NCI-H510A (cell line): ENCODE results near the gene PADI2.
A peak's percentile ranks its signal among the peaks of the same experiment; 100 is the strongest.

Source experiments
- DNase-seq: peaks from one replicate; lab custom pipeline; 2025; lab: John Stamatoyannopoulos, UW

PADI2 gene

DNA sequence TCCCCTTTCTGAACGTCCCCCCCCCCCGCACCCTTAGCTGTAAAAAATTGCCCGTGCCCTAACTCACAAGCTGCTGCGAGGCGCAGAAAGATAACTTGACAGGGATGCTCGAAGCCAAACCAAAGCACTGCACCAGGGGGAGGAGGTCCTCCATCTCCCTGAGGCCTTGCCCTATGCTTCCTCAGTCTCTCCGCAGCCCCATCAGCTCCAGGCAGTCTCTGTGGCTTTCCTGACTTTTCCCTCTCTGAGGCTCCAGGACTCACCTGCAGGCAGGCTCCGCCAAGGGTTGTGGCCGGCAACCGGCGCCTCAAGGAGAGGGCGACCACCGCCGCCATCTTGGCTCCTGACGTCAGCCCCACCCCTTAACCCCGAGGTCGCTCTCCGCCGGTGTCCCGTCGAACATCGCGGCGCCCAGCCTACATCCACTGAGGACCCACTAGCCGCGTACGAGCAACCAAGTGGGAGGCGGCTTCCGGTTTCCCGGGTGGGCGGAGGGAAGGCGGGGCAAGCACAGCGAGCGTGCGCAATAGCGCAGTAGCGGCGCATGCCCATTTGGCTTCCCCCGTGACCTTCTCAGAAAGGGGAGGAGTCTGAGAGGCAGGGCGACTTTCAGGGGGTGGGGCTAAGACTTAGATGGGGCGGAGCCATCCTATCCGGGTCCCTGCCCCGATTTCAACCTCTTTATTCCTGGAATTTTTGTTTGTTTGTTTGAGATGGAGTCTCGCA, 65.4 kb downstream of the PADI2 start, which contains the start of gene SDHB:
TSS of gene SDHB (minus strand) at position 348 of the 726 bp plus-strand sequence. CDS start at position 335, 13 bp downstream.
- DNase-seq, result peak; percentile 94

GRCh38 chr1:17053086-17053684, 66.1 kb downstream of the PADI2 start:
- DNase-seq, result no peak

- DNase-seq, result no peak
Observed at GRCh38 chr1:17052641-17053040, 66.6 kb downstream of the PADI2 start.

- no peak for DNase-seq
Observed at GRCh38 chr1:17052038-17052437, 67.2 kb downstream of the PADI2 start.

DNA sequence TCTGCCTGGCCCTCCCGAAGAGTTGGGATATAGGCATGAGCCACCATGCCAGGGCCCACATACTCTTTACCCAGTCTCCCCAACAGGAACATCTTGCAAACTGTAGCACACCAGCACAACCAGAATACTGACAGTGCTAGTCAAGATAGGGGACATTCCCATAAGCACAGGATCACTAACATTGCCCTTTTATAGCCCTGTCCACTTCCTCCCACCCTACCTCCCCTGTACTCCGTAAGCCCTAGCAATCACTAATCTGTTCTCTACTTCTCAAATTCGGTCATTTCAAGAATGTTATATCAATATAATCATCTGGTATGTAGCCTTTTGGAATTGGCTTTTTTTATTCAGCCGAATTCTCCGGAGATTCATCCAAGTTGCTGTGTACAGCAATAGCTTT, 71.3 kb downstream of the PADI2 start:
- no peak for DNase-seq

- DNase-seq, result no peak
Observed at GRCh38 chr1:17046334-17046657, 73.0 kb downstream of the PADI2 start.

DNA sequence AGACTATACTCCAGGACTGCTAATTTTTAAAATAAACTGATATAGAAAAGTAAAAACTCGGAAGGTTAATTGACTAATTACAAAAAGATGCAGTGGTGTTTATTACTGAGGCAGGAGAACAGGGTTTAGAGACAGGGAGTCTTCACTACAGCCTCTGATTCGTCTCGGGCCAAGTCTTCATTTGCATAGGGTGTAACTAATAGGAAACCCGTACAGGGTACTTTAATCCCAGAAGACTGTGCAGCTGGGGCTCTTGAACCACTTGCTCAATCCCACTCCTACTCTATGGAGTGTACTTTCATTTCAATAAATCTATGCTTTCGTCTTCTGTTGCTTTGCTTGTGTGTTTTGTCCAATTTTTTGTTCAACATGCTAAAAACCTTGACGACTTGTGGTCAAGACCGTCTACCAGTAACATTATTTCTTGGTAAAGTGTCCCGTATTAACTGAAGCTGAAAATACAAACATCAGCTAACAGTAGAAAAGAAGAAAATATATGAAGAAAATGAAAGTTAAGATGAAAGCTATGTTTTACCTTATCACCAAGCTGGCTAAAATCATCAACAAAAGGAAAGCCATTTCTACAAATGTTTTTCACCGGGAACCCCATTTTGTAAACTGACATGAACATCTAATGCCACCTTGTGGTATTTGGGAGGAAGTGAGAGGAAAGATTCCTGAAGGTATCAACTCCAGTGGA, 73.5 kb downstream of the PADI2 start:
- peak; percentile 57 for DNase-seq

- no peak for DNase-seq
Observed at GRCh38 chr1:17045150-17045549, 74.1 kb downstream of the PADI2 start.

GRCh38 chr1:17043676-17044075, 75.6 kb downstream of the PADI2 start:
- DNase-seq, result no peak

GRCh38 chr1:17040135-17040534, 79.1 kb downstream of the PADI2 start:
- no peak for DNase-seq

DNA sequence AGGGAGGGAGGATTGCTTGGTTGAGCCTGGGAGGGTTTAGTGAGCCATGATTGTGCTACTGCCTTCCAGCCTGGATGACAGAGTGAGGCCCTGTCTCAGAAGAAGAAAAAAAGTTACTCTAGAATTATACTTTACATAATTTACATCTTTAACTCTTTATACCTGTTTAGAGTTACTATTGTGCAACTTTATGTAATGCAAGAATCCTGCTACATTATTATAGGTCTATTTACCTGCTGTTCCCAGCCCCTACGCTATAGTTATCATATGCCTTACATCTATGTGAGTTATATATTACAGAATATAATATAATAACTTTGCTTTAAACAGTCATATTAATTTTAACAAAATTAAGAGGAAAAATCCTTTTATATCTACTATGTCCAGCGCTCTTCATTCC, 79.7 kb downstream of the PADI2 start:
- DNase-seq, result no peak

DNA sequence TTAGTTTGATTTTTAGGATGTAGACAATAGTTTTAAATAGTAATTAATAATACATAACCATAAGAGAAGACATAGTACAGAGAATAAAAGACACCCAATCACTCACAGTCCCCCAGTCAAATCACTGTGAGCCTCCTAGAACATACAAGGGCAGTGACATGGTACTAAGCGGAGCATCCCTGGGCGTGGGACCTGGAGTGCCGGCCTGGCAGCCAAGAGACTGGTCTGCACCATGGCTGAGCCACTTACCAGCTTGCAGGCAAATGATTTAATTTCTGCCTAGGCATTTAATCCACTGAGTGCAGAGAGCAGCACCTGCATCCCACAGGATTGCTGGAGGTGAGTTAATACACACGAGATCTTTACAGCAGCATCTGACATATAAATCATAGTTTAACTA, 85.8 kb downstream of the PADI2 start:
- no peak for DNase-seq

DNA sequence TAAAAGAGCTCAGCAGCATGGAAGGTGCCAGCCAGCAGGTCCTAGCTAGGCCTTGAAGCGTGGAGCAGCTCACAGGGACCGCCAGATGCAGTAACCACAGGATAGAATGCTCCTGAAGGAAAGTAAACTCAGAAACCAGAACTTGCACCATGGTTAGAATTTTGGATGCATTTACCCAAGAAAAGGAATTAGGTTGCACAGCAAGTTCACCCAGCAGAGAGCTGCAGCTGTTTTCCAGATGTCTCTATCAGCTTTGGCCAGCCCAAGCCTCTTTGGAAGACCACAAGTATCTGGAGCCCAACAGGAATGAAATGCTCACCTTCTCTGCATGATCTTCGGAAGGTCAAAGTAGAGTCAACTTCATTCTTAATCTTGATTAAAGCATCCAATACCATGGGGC, 86.5 kb downstream of the PADI2 start:
- no peak for DNase-seq

- DNase-seq, result no peak
Observed at GRCh38 chr1:17031436-17031835, 87.8 kb downstream of the PADI2 start.

DNA sequence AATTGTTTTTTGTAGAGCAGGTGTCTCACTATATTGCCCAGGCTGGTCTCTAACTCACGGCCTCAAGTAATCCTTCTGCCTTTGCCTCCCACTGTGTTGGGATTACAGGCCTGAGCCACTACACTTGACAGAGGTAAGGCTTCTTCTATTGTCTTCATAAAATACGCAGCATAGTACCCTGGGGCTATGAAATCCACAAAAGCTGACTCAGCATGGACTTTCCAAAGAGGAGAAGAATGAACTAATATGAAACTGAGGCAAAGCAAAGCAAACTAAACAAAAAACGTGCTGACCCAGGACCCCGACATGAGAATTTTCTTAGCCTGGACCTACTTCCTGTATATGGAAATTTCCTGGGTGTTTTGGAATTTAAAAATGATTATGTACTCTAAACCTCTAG, 89.0 kb downstream of the PADI2 start:
- no peak for DNase-seq

DNA sequence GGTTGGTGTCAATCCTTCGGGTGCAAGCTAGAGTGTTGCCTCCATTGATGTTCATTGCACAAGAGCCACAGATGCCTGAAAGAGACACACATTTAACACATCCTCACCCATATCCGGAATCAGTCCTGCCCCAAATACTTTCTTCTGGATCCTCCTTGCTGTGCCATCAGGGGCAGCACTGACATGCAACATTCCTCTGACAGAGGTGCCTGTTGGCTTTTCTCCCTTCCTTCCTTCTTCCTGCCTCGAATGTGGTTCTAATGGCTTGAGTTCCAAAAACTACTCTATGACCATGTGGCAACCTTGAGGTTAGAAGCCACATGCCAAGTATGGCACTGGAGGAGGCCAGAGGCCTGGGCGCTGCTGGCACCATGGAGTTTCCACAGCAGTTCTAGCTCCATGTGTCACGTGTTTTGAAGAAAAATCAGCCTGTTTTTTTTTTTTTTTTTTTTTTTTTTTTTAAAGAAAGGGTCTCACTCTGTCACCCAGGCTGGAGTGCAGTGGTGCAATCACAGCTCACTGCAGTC, 90.5 kb downstream of the PADI2 start:
- DNase-seq, result no peak

DNA sequence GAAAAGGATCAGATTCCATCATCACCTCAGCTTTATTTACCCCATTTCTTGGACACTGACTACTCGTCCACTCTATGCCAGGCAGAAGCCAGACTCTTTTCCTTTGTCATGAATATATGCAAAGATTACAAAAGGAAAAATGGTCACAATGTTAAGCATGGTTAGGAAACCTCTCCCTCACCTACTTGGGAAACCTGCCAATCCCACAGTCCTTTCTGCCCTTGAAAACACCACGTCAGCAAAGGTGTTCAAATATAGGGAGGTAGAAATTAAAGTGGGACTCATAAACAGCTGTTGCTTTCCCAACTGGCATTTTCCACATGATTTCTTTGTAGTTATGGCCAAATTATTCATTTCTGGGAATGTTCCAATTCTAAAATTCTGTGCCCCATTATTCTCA, 91.4 kb downstream of the PADI2 start:
- DNase-seq, result no peak

DNA sequence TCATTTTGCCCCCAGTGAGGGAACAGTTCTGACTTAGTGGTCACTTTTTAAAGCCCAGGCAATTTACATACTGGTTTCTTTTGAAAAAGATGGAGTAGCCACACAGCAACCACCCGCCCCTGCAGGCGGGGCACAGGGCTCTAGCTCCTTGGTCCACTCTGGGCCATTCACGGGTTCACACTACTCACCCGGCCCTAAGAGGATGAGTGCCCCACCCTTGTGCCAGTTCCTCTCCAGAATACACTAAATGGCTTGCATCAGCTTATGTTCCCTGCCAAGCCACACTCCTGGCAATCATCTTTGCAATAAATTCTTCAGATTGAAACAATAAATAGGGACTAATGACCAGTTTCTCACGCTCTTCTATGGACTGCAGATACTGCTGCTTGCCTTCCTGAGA, 91.8 kb downstream of the PADI2 start:
- DNase-seq, result no peak

GRCh38 chr1:17024721-17025120, 94.5 kb downstream of the PADI2 start:
- no peak for DNase-seq

GRCh38 chr1:17023573-17023972, 95.7 kb downstream of the PADI2 start:
- no peak for DNase-seq

- no peak for DNase-seq
Observed at GRCh38 chr1:17023102-17023501, 96.1 kb downstream of the PADI2 start.

- no peak for DNase-seq
Observed at GRCh38 chr1:17021896-17022295, 97.4 kb downstream of the PADI2 start.

DNA sequence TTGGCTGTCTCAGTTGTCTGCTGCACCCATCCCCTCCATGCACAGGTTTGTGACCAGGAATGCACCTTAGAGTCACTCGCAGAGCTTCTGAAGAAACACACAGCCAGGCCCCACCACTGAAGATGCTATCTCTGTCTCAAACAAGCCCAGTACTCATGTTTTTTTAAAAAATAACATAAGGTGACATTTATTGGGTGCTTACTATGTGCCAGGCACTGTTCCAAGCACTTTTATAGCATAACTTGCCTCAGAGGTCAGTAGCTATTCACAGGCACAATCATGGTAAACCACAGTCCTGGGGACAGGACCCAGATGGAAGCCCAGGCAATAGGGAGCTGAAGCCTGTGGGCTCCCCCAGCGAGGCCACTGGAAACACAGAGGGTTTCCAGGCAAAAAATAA, 98.7 kb downstream of the PADI2 start:
- DNase-seq, result no peak
